GM18519 (cell line): ENCODE results near the gene SCAF11.
"Not testable (repeated sequence)": the region's sequence is repeated elsewhere in the genome, so short reads cannot be mapped to it uniquely, and the experiment has no call there.

Experiments used
- ATAC-seq: cut with Tn5 transposase; IDR thresholded peaks from one replicate; pipeline ENCODE4 v1.9.1; 2021; ENCODE audit warnings: mild to moderate bottlenecking, moderate library complexity; ENCODE audit not compliant: unreplicated experiment, low FRiP score

Gene SCAF11

GRCh38 chr12:45990468-45991283 is at the start of gene SCAF11:
Gene SCAF11, minus strand, starts transcription at chr12:45990574. Its CDS starts 26,407 bp downstream, at chr12:45964167.
- ATAC-seq = peak; percentile 63

GRCh38 chr12:46037066-46037465 is 46.7 kb upstream of the SCAF11 start:
- not testable (repeated sequence) for ATAC-seq

- ATAC-seq = no peak
These were observed 36.8 kb upstream of the SCAF11 start for GRCh38 chr12:46027172-46027571.

GRCh38 chr12:46024099-46024498 is 33.7 kb upstream of the SCAF11 start:
- ATAC-seq = no peak

- no peak for ATAC-seq
These were observed 30.4 kb upstream of the SCAF11 start for GRCh38 chr12:46020768-46021167.

- ATAC-seq = not testable (repeated sequence)
These were observed 28.3 kb upstream of the SCAF11 start for GRCh38 chr12:46018712-46019111.

GRCh38 chr12:46017866-46018375 is 27.5 kb upstream of the SCAF11 start:
- not testable (repeated sequence) for ATAC-seq

GRCh38 chr12:46005823-46006222 is 15.4 kb upstream of the SCAF11 start:
- ATAC-seq = no peak

GRCh38 chr12:46005151-46005797 is 14.9 kb upstream of the SCAF11 start:
- no peak for ATAC-seq

- ATAC-seq = no peak
These were observed 14.3 kb upstream of the SCAF11 start for GRCh38 chr12:46004715-46005114.

GRCh38 chr12:46000076-46000475 is 9.7 kb upstream of the SCAF11 start:
- not testable (repeated sequence) for ATAC-seq

- no peak for ATAC-seq
These were observed 4.4 kb upstream of the SCAF11 start for GRCh38 chr12:45994736-45995135.

GRCh38 chr12:45991284-45992249 is 1.2 kb upstream of the SCAF11 start:
- no peak for ATAC-seq

- peak; percentile 16 for ATAC-seq
These were observed 480 bp downstream of the SCAF11 start for GRCh38 chr12:45989721-45990467.

- ATAC-seq = no peak
These were observed 1.1 kb downstream of the SCAF11 start for GRCh38 chr12:45989287-45989686.

- no peak for ATAC-seq
These were observed 2.1 kb downstream of the SCAF11 start for GRCh38 chr12:45988264-45988663.

- ATAC-seq = no peak
These were observed 3.0 kb downstream of the SCAF11 start for GRCh38 chr12:45987340-45987727.

GRCh38 chr12:45986641-45987339 is 3.6 kb downstream of the SCAF11 start:
- ATAC-seq = no peak
